A549 (cell line): ENCODE measurements around the gene SLC35B4. TPM values are rescaled to one million over a fixed set of nuclear protein-coding genes. Genes with fewer than 3 reads are reported as not detected.

Experiments
- ATAC-seq, 2 experiments: fragments of 200-7000 bp in 1 of 2; fragments of >200 bp in 1 of 2; cut with Nextera tagmentation in 1 of 2; cut with Tn5 transposase in 1 of 2; 3 replicates each; pipeline versions ENCODE4 v1.8.0 to v1.9.1; 2018 to 2020; ENCODE audit warnings: mild to moderate bottlenecking in 1 of 2, moderate library complexity in 1 of 2
- CTCF ChIA-PET: fragments of 300-600 bp; sonication (Branson Sonifier 250); formaldehyde crosslinking; extraction: SDS; loops from one replicate; lab custom pipeline; 2021; ENCODE audit warnings: antibody characterized with exemption, inconsistent platforms; lab: Yijun Ruan, JAX
- POLR2A ChIA-PET: fragments of 350-600 bp; formaldehyde crosslinking; extraction: SDS; loops from one replicate; lab custom pipeline; 2021; ENCODE audit warnings: antibody characterized with exemption, inconsistent platforms; lab: Yijun Ruan, JAX
- DNase-seq, 2 experiments: peaks; one replicate each; pipeline versions ENCODE4 v3.0.0 to v3.0.0-alpha.2; 2011 to 2016; ENCODE audit warnings: low read depth in 1 of 2, low spot score in 1 of 2
- FAIRE-seq: peaks from 2 replicates; lab custom pipeline; 2011; peaks lifted over from hg19 to GRCh38; lab: Jason Lieb, UNC
- H3K27ac ChIP-seq, 2 experiments: fragments of >200 bp; sonication (Bioruptor Twin); formaldehyde crosslinking; 3 replicates each; pipeline ENCODE4 v1.5.1; 2016 to 2017
- H3K4me1 ChIP-seq: fragments of >200 bp; sonication (Bioruptor Twin); formaldehyde crosslinking; 3 replicates; pipeline ENCODE4 v1.6.1; 2016
- H3K4me2 ChIP-seq: fragments of >200 bp; sonication (Bioruptor Twin); formaldehyde crosslinking; 3 replicates; pipeline ENCODE4 v1.6.1; 2016
- H3K4me3 ChIP-seq: fragments of >200 bp; sonication (Bioruptor Twin); formaldehyde crosslinking; 3 replicates; pipeline ENCODE4 v1.5.1; 2016
- H3K9me3 ChIP-seq: fragments of >200 bp; sonication (Bioruptor Twin); formaldehyde crosslinking; 3 replicates; pipeline ENCODE4 v1.6.1; 2016
- ESRRA ChIP-seq: fragments of 150-350 bp; IDR thresholded peaks from 2 replicates; pipeline ENCODE4 v1.6.1; 2014; ENCODE audit warnings: mild to moderate bottlenecking, low read length, borderline replicate concordance
- FOSB ChIP-seq: fragments of 250-450 bp; sonication (Bioruptor Pico); IDR thresholded peaks from 2 replicates; pipeline ENCODE4 v1.5.0; 2020; ENCODE audit warnings: mild to moderate bottlenecking, moderate library complexity
- FOSL2 ChIP-seq, 2 experiments: fragments of 450-650 bp in 1 of 2; fragments of >200 bp in 1 of 2; sonication (Bioruptor Twin) in 1 of 2; formaldehyde crosslinking; IDR thresholded peaks; 2 replicates each; pipeline versions ENCODE4 v1.5.0 to v1.6.1; 2016 to 2020; ENCODE audit warnings: mild to moderate bottlenecking in 1 of 2, moderate library complexity in 1 of 2
- HEYL ChIP-seq: fragments of 250-450 bp; sonication (Bioruptor Pico); IDR thresholded peaks from 2 replicates; pipeline ENCODE4 v1.8.0; 2021; ENCODE audit warnings: mild to moderate bottlenecking, moderate library complexity
- KDM1A ChIP-seq: fragments of 200-600 bp; sonication (generic); IDR thresholded peaks from 2 replicates; pipeline ENCODE4 v1.6.1; 2016; ENCODE audit warnings: low read depth, mild to moderate bottlenecking
- MAFK ChIP-seq: fragments of 450-650 bp; IDR thresholded peaks from 2 replicates; pipeline ENCODE4 v1.6.1; 2014; ENCODE audit not compliant: partially characterized antibody
- POLR2AphosphoS2 ChIP-seq: conservative IDR thresholded peaks from 2 replicates; pipeline ENCODE4 v1.6.1; 2012; ENCODE audit warnings: low read length, improper control_type of control experiment, inconsistent platforms
- RCOR1 ChIP-seq: fragments of 150-350 bp; IDR thresholded peaks from 2 replicates; pipeline ENCODE4 v1.6.1; 2014; ENCODE audit warnings: antibody characterized with exemption, low read length, low read depth
- RNF2 ChIP-seq: fragments of 200-600 bp; sonication (generic); IDR thresholded peaks from 2 replicates; pipeline ENCODE4 v1.6.1; 2016; ENCODE audit warnings: low read depth, mild to moderate bottlenecking, antibody characterized with exemption, moderate library complexity, borderline replicate concordance
- SREBF2 ChIP-seq: fragments of 450-650 bp; IDR thresholded peaks from 2 replicates; pipeline ENCODE4 v1.6.1; 2014; ENCODE audit warnings: mild to moderate bottlenecking, moderate library complexity
- TFCP2L1 ChIP-seq: fragments of 250-450 bp; sonication (Bioruptor Pico); IDR thresholded peaks from 2 replicates; pipeline ENCODE4 v1.5.0; 2021; ENCODE audit warnings: mild to moderate bottlenecking
- ZFP36 ChIP-seq: fragments of 450-650 bp; IDR thresholded peaks from 2 replicates; pipeline ENCODE4 v1.6.1; 2014; ENCODE audit warnings: borderline replicate concordance; ENCODE audit not compliant: partially characterized antibody
- ZNF302 ChIP-seq: fragments of 250-450 bp; sonication (Bioruptor Pico); IDR thresholded peaks from 2 replicates; pipeline ENCODE4 v1.9.0; 2021; ENCODE audit warnings: inconsistent platforms, mild to moderate bottlenecking, moderate library complexity
- WGBS: methylation state at CpG from one replicate; pipeline ENCODE4 v1.1.6; 2017; ENCODE audit errors: missing lambda C conversion rate; 5-methylcytosine and 5-hydroxymethylcytosine counted together
- polyA plus RNA-seq, 4 experiments: library from polyadenylated mRNA; depleted of rRNA in 3 of 4; stranded (reverse); fragments of >200 nt; fragmentation: RNase III in 1 of 4; extraction: RNeasy Plus Mini Kit Qiagen cat#74134 plus additional on column Dnase treatment in 1 of 4; gene quantifications; 2 replicates in 3 of 4; 3 replicates in 1 of 4; pipeline ENCODE4 v1.2.3, GENCODE V29; 2011 to 2017
- TF ChIP-seq, protein P1 (sequence below): fragments of >200 bp; sonication (Bioruptor Twin); formaldehyde crosslinking; IDR thresholded peaks from 3 replicates; pipeline ENCODE4 v1.5.1; 2016
- TF ChIP-seq, protein P2 (sequence below): fragments of 150-350 bp; IDR thresholded peaks from 2 replicates; pipeline ENCODE4 v1.6.1; 2014; ENCODE audit warnings: low read depth, mild to moderate bottlenecking, low read length
- TF ChIP-seq, protein P3 (sequence below): fragments of 250-450 bp; sonication (Bioruptor Pico); IDR thresholded peaks from 2 replicates; pipeline ENCODE4 v1.5.0; 2021; ENCODE audit warnings: mild to moderate bottlenecking, moderate library complexity, borderline replicate concordance
- TF ChIP-seq, protein P4 (sequence below): fragments of 200-600 bp; sonication (generic); IDR thresholded peaks from 2 replicates; pipeline ENCODE4 v1.6.1; 2016; ENCODE audit warnings: antibody characterized with exemption, mild to moderate bottlenecking, moderate library complexity

The SLC35B4 gene
- polyA plus RNA-seq, 2 of the 4 experiments (the other 2 are of a cell fraction) = 32.8 to 73.0 TPM

DNA sequence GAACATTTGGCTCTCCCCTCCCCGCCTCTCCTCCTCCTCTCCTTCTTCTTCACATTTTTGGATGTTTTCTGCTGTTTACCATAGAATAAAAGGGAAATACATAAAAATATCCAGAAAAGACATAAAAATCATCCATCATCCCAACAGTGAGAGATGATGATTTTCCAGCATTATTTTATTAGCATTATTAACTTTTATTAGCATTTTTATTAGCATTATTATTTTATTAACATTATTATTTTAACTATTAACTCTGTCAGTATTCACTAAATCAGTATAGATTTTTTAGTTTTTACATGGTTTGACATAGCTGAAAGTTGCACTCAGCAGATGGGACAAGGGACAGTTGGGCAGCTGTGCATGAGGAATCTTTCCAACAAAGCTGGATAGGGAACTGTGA, 16.2 kb upstream of the SLC35B4 start:
- 87% methylated on average over 1 of the region's 1 CpG for WGBS
- Histone ChIP-seq H3K4me1 (no peaks in the 10 kb centered on the region), H3K4me3 (no peak overlapping the region), H3K4me2 (no peak overlapping the region), H3K9me3 (no peaks in the 10 kb centered on the region; the same call in 2 of the 3 replicates), H3K27ac (no peak overlapping the region)
- ChIA-PET POLR2A (no interaction called here), CTCF (interaction anchor here (1.1 to 1.6 kb wide), 3 partner anchors 22 to 192 kb away, joined by 3 to 4 read pairs (median 3); no protein-coding TSS in a partner anchor)
- ATAC-seq (no peak), FAIRE-seq (peak; percentile 13), DNase-seq (no peak)
- TF ChIP-seq ZNF302 (no peak), ESRRA (no peak), FOSL2 (IDR thresholded peaks at IDR 0.05) (no peak), FOSL2 (CRISPR knock-in tag; IDR thresholded peaks at IDR 0.05) (no peak), MAFK (no peak), TFCP2L1 (CRISPR knock-in tag) (no peak), RCOR1 (no peak), POLR2AphosphoS2 (no peak), KDM1A (no peak), SREBF2 (no peak), FOSB (no peak), HEYL (CRISPR knock-in tag) (no peak)
- TF ChIP-seq, protein P1, sequence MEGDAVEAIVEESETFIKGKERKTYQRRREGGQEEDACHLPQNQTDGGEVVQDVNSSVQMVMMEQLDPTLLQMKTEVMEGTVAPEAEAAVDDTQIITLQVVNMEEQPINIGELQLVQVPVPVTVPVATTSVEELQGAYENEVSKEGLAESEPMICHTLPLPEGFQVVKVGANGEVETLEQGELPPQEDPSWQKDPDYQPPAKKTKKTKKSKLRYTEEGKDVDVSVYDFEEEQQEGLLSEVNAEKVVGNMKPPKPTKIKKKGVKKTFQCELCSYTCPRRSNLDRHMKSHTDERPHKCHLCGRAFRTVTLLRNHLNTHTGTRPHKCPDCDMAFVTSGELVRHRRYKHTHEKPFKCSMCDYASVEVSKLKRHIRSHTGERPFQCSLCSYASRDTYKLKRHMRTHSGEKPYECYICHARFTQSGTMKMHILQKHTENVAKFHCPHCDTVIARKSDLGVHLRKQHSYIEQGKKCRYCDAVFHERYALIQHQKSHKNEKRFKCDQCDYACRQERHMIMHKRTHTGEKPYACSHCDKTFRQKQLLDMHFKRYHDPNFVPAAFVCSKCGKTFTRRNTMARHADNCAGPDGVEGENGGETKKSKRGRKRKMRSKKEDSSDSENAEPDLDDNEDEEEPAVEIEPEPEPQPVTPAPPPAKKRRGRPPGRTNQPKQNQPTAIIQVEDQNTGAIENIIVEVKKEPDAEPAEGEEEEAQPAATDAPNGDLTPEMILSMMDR = no peak
- TF ChIP-seq, protein P2, sequence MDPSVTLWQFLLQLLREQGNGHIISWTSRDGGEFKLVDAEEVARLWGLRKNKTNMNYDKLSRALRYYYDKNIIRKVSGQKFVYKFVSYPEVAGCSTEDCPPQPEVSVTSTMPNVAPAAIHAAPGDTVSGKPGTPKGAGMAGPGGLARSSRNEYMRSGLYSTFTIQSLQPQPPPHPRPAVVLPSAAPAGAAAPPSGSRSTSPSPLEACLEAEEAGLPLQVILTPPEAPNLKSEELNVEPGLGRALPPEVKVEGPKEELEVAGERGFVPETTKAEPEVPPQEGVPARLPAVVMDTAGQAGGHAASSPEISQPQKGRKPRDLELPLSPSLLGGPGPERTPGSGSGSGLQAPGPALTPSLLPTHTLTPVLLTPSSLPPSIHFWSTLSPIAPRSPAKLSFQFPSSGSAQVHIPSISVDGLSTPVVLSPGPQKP = no peak
- TF ChIP-seq, protein P3, sequence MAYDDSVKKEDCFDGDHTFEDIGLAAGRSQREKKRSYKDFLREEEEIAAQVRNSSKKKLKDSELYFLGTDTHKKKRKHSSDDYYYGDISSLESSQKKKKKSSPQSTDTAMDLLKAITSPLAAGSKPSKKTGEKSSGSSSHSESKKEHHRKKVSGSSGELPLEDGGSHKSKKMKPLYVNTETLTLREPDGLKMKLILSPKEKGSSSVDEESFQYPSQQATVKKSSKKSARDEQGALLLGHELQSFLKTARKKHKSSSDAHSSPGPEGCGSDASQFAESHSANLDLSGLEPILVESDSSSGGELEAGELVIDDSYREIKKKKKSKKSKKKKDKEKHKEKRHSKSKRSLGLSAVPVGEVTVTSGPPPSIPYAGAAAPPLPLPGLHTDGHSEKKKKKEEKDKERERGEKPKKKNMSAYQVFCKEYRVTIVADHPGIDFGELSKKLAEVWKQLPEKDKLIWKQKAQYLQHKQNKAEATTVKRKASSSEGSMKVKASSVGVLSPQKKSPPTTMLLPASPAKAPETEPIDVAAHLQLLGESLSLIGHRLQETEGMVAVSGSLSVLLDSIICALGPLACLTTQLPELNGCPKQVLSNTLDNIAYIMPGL (CRISPR knock-in tag) = no peak
- TF ChIP-seq, protein P4, sequence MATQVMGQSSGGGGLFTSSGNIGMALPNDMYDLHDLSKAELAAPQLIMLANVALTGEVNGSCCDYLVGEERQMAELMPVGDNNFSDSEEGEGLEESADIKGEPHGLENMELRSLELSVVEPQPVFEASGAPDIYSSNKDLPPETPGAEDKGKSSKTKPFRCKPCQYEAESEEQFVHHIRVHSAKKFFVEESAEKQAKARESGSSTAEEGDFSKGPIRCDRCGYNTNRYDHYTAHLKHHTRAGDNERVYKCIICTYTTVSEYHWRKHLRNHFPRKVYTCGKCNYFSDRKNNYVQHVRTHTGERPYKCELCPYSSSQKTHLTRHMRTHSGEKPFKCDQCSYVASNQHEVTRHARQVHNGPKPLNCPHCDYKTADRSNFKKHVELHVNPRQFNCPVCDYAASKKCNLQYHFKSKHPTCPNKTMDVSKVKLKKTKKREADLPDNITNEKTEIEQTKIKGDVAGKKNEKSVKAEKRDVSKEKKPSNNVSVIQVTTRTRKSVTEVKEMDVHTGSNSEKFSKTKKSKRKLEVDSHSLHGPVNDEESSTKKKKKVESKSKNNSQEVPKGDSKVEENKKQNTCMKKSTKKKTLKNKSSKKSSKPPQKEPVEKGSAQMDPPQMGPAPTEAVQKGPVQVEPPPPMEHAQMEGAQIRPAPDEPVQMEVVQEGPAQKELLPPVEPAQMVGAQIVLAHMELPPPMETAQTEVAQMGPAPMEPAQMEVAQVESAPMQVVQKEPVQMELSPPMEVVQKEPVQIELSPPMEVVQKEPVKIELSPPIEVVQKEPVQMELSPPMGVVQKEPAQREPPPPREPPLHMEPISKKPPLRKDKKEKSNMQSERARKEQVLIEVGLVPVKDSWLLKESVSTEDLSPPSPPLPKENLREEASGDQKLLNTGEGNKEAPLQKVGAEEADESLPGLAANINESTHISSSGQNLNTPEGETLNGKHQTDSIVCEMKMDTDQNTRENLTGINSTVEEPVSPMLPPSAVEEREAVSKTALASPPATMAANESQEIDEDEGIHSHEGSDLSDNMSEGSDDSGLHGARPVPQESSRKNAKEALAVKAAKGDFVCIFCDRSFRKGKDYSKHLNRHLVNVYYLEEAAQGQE = no peak

DNA sequence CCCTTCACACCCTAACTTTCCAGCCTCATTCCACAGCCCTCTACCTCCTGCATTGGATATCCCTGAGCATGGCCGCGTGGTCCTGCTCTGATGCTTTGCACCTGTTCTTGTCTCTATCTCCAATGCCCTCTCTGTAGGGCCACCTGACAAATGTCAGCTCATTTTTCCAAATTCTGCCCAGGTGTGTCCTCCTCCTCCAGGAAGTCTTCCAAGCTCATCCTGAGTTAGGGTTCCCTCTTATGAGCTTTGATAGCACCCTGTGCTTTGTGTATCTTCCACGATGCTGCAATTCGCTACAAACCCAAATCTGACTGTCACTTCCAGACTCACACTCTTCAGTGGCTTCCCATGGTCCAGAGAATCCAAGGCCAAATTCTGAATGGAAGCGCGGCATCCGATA, 14.7 kb upstream of the SLC35B4 start:
- H3K9me3 ChIP-seq = no peaks in the 10 kb centered on the region; the same call in 2 of the 3 replicates
- TF ChIP-seq MAFK (no peak), ZFP36 (peak; percentile 69), RNF2 (no peak)
- TF ChIP-seq, all 56 proteins: peak for 1
- ChIA-PET CTCF (interaction anchor here (1.0 to 3.9 kb wide), 2 partner anchors 9 to 15 kb away, joined by 3 to 23 read pairs; partner anchors contain the start of gene SLC35B4), POLR2A (no interaction called here)
- no peak overlapping the region for H3K27ac ChIP-seq
- H3K4me1 ChIP-seq = no peaks in the 10 kb centered on the region
- no peak for DNase-seq
- H3K4me3 ChIP-seq = no peak overlapping the region
- no peak overlapping the region for H3K4me2 ChIP-seq
- no peak for ATAC-seq
- WGBS = 89% methylated on average over 7 of the region's 7 CpGs
- FAIRE-seq = peak; percentile 56
